OCI-LY7 (cell line): Measurements from ENCODE around the gene CYP2A6. TPM values are rescaled to one million over a fixed set of nuclear protein-coding genes. Genes with fewer than 3 reads are reported as not detected.

Experiments used
- BruUV-seq: library from RNA; stranded (reverse); fragments of 400-500 nt; replicated peaks from 2 replicates; lab custom pipeline; 2021; lab: Mats Ljungman, UMichigan
- CTCF ChIA-PET: fragments of 300-600 bp; sonication (Branson Sonifier 250); formaldehyde crosslinking; loops from one replicate; lab custom pipeline; 2022; ENCODE audit warnings: antibody characterized with exemption; ENCODE audit not compliant: unreplicated experiment; lab: Charles Lee
- POLR2A ChIA-PET: fragments of 300-600 bp; sonication (Branson Sonifier 250); formaldehyde crosslinking; loops from one replicate; lab custom pipeline; 2022; ENCODE audit warnings: antibody characterized with exemption; lab: Charles Lee
- DNase-seq: peaks from one replicate; pipeline ENCODE4 v3.0.0-alpha.2; 2015; ENCODE audit warnings: low spot score
- H2AFZ ChIP-seq: fragments of 200-600 bp; sonication (generic), shearing (Covaris generic); 2 replicates; pipeline ENCODE4 v1.6.1; 2014; ENCODE audit warnings: mild to moderate bottlenecking, antibody characterized with exemption, low read length, moderate library complexity
- H3K27ac ChIP-seq: fragments of 200-600 bp; sonication (generic); 2 replicates; pipeline ENCODE4 v1.5.1; 2014; ENCODE audit warnings: mixed run types, low read depth, mild to moderate bottlenecking, moderate library complexity, low read length, inconsistent platforms; ENCODE audit not compliant: poor library complexity, severe bottlenecking
- H3K36me3 ChIP-seq: fragments of 200-600 bp; sonication (generic); 2 replicates; pipeline ENCODE4 v1.6.1; 2014; ENCODE audit warnings: mild to moderate bottlenecking, antibody characterized with exemption, low read length, moderate library complexity, mixed read lengths; ENCODE audit not compliant: insufficient read depth
- H3K4me1 ChIP-seq: fragments of 200-600 bp; sonication (generic); 2 replicates; pipeline ENCODE4 v1.5.1; 2014; ENCODE audit warnings: mild to moderate bottlenecking, low read length; ENCODE audit not compliant: insufficient read depth, poor library complexity, severe bottlenecking
- H3K4me2 ChIP-seq: fragments of 200-600 bp; sonication (generic); 2 replicates; pipeline ENCODE4 v1.6.1; 2014; ENCODE audit warnings: mild to moderate bottlenecking, low read length
- H3K4me3 ChIP-seq: fragments of 200-600 bp; sonication (generic); 2 replicates; pipeline ENCODE4 v1.5.1; 2014; ENCODE audit warnings: mild to moderate bottlenecking, low read depth, low read length; ENCODE audit not compliant: poor library complexity, severe bottlenecking
- H3K79me2 ChIP-seq: fragments of 200-600 bp; sonication (generic); 2 replicates; pipeline ENCODE4 v1.6.1; 2016; ENCODE audit warnings: low read depth, mild to moderate bottlenecking, low read length, moderate library complexity, mixed read lengths; ENCODE audit not compliant: insufficient read depth
- H3K9me2 ChIP-seq: fragments of 200-600 bp; sonication (generic); 2 replicates; pipeline ENCODE4 v1.6.1; 2016; ENCODE audit warnings: mild to moderate bottlenecking, low read length, mixed read lengths; ENCODE audit not compliant: insufficient read depth
- H3K9me3 ChIP-seq: fragments of 200-600 bp; sonication (generic); 2 replicates; pipeline ENCODE4 v1.6.1; 2014; ENCODE audit warnings: mild to moderate bottlenecking, mixed run types, low read length, mixed read lengths
- H4K20me1 ChIP-seq: fragments of 200-600 bp; sonication (generic); 2 replicates; pipeline ENCODE4 v1.6.1; 2014; ENCODE audit warnings: mild to moderate bottlenecking, antibody characterized with exemption, low read length, moderate library complexity, mixed read lengths; ENCODE audit not compliant: insufficient read depth
- CTCF ChIP-seq: fragments of 200-600 bp; sonication (generic); conservative IDR thresholded peaks from 2 replicates; pipeline ENCODE4 v1.5.1; 2014; ENCODE audit warnings: mild to moderate bottlenecking, antibody characterized with exemption, low read length, moderate library complexity, mixed read lengths
- EZH2phosphoT487 ChIP-seq: fragments of 200-600 bp; sonication (generic); IDR thresholded peaks from 2 replicates; pipeline ENCODE4 v1.6.1; 2018; ENCODE audit warnings: low read depth, borderline replicate concordance, mild to moderate bottlenecking, mixed run types, antibody characterized with exemption, low read length, moderate library complexity, mixed read lengths
- intact Hi-C: fragments of 100-400 bp; cut with micrococcal nuclease; formaldehyde crosslinking; loops from one replicate; pipeline ENCODE4 v1.10.0; 2022; ENCODE audit not compliant: unreplicated experiment
- total RNA-seq, 2 experiments: library from RNA; depleted of rRNA in 1 of 2; stranded (reverse); fragments of >200 nt in 1 of 2; shearing (Covaris generic) in 1 of 2; gene quantifications; 2 replicates each; pipeline ENCODE4 v1.2.3, GENCODE V29; 2014 to 2022

CYP2A6 gene
- total RNA-seq, 2 experiments from 2014 or later, result not detected

GRCh38 chr19:40803170-40803856, 46.9 kb downstream of the CYP2A6 start:
- H2AFZ ChIP-seq, result no peak overlapping the region
- TF ChIP-seq EZH2phosphoT487, result no peak
- no peak for TF ChIP-seq CTCF
- H4K20me1 ChIP-seq, result peaks cover 27% of the 10 kb centered on the region
- CTCF ChIA-PET, result interaction anchor here (0.6 kb wide), 1 partner anchor 25 kb away, joined by 3 read pairs; the partner anchor contains the start of gene RAB4B
- peak overlapping the region; percentile 81 for H3K27ac ChIP-seq
- no peaks in the 10 kb centered on the region for H3K9me2 ChIP-seq
- POLR2A ChIA-PET, result interaction anchor here (0.9 kb wide), 1 partner anchor 54 kb away, joined by 3 read pairs; no protein-coding TSS in a partner anchor
- no peaks in the 10 kb centered on the region for H3K9me3 ChIP-seq
- no peak for DNase-seq
- intact Hi-C loops, result no loop called here
- H3K4me3 ChIP-seq, result peak overlapping the region; percentile 99
- peak overlapping the region; percentile 97 for H3K4me2 ChIP-seq
- peaks cover 78% of the 10 kb centered on the region for H3K36me3 ChIP-seq
- peaks cover 74% of the 10 kb centered on the region for H3K4me1 ChIP-seq
- no TSS peak for BruUV-seq
- peaks cover 72% of the 10 kb centered on the region for H3K79me2 ChIP-seq

GRCh38 chr19:40802300-40803169, 47.7 kb downstream of the CYP2A6 start:
- Histone ChIP-seq H3K36me3 (peaks cover 71% of the 10 kb centered on the region), H3K4me3 (peak overlapping the region; percentile 99), H4K20me1 (peaks cover 24% of the 10 kb centered on the region), H2AFZ (no peak overlapping the region), H3K27ac (peak overlapping the region; percentile 81), H3K4me2 (peak overlapping the region; percentile 97), H3K79me2 (peaks cover 72% of the 10 kb centered on the region), H3K9me2 (no peaks in the 10 kb centered on the region), H3K4me1 (peaks cover 82% of the 10 kb centered on the region), H3K9me3 (no peaks in the 10 kb centered on the region)
- ChIA-PET CTCF (no interaction called here), POLR2A (interaction anchor here (0.9 to 1.3 kb wide), 2 partner anchors 24 to 25 kb away, joined by 3 to 4 read pairs; no protein-coding TSS in a partner anchor)
- BruUV-seq, result no TSS peak
- intact Hi-C loops, result no loop called here
- TF ChIP-seq EZH2phosphoT487, result no peak
- TF ChIP-seq CTCF, result no peak
- DNase-seq, result peak; percentile 35
